ENCODE data around the gene ZBTB43. TPM values are rescaled to one million over a fixed set of nuclear protein-coding genes. Genes with fewer than 3 reads are reported as not detected.

ZBTB43 gene
- total and polyA plus RNA-seq, 4 donors, result 2.6 to 7.1 (median 5.0) TPM

GRCh38 chr9:126839301-126839700, 34.5 kb downstream of the ZBTB43 start:
- DNase-seq (ENCODE audit: low spot score), result no peak
- 93% methylated on average over 8 of the region's 8 CpGs for WGBS
- Histone ChIP-seq H3K36me3 (ENCODE audit: control insufficient read depth in 4 of 4, insufficient read depth in 3 of 4, low read depth in 1 of 4, low read length in 3 of 4) (peaks cover 0 to 22% (median 6%) of the 10 kb centered on the region in 4 donors), H3K27me3 (ENCODE audit: control insufficient read depth in 4 of 4, insufficient read depth in 4 of 4, low read length in 3 of 4) (no peaks in the 10 kb centered on the region), H3K4me3 (ENCODE audit: low read depth in 1 of 3, low read length in 3 of 3) (no peak overlapping the region), H3K9ac (ENCODE audit: low read depth in 1 of 2, low read length in 2 of 2) (no peak overlapping the region), H3K27ac (ENCODE audit: low read depth in 1 of 2, low read length in 2 of 2) (no peak overlapping the region), H3K9me3 (ENCODE audit: control insufficient read depth in 4 of 4, low read length in 3 of 4) (no peaks in the 10 kb centered on the region), H3K4me1 (ENCODE audit: control insufficient read depth in 4 of 4, insufficient read depth in 4 of 4, low read length in 3 of 4) (peaks cover 0 to 3% (median 1%) of the 10 kb centered on the region in 4 donors)
- TF ChIP-seq GABPA (IDR thresholded peaks at IDR 0.05 in 1 of 2, conservative IDR thresholded peaks at IDR 0.05 in 1 of 2) (no peak), MAX (IDR thresholded peaks at IDR 0.05) (no peak), RAD21 (IDR thresholded peaks at IDR 0.05) (no peak), EGR1 (IDR thresholded peaks at IDR 0.05; ENCODE audit: low read depth in 2 of 2) (no peak), ZBTB33 (IDR thresholded peaks at IDR 0.05) (no peak)

- no peak overlapping the region for H3K4me3 ChIP-seq (ENCODE audit: low read depth in 1 of 3, low read length in 3 of 3)
- H3K4me1 ChIP-seq (ENCODE audit: control insufficient read depth in 4 of 4, insufficient read depth in 4 of 4, low read length in 3 of 4), result peaks cover 0 to 3% (median 1%) of the 10 kb centered on the region in 4 donors
- H3K27ac ChIP-seq (ENCODE audit: low read depth in 1 of 2, low read length in 2 of 2), result no peak overlapping the region
- TF ChIP-seq HNF4G (IDR thresholded peaks at IDR 0.05) (no peak), EGR1 (IDR thresholded peaks at IDR 0.05; ENCODE audit: low read depth in 2 of 2) (no peak), YY1 (IDR thresholded peaks at IDR 0.05) (no peak), RAD21 (IDR thresholded peaks at IDR 0.05) (no peak), JUND (IDR thresholded peaks at IDR 0.05) (no peak), ATF3 (IDR thresholded peaks at IDR 0.05) (no peak)
- no peaks in the 10 kb centered on the region for H3K9me3 ChIP-seq (ENCODE audit: control insufficient read depth in 4 of 4, low read length in 3 of 4)
- peaks cover 0 to 13% (median 5%) of the 10 kb centered on the region in 4 donors for H3K36me3 ChIP-seq (ENCODE audit: control insufficient read depth in 4 of 4, insufficient read depth in 3 of 4, low read depth in 1 of 4, low read length in 3 of 4)
- no peaks in the 10 kb centered on the region for H3K27me3 ChIP-seq (ENCODE audit: control insufficient read depth in 4 of 4, insufficient read depth in 4 of 4, low read length in 3 of 4)
- DNase-seq (ENCODE audit: low spot score), result peak; percentile 41
- H3K9ac ChIP-seq (ENCODE audit: low read depth in 1 of 2, low read length in 2 of 2), result no peak overlapping the region
- 92% methylated on average over 13 of the region's 13 CpGs for WGBS
Measured at GRCh38 chr9:126842220-126842842, 37.5 kb downstream of the ZBTB43 start.

- WGBS, result 82% methylated on average over 10 of the region's 10 CpGs
- peaks cover 0 to 2% (median 1%) of the 10 kb centered on the region in 4 donors for H3K4me1 ChIP-seq (ENCODE audit: control insufficient read depth in 4 of 4, insufficient read depth in 4 of 4, low read length in 3 of 4)
- no peaks in the 10 kb centered on the region for H3K9me3 ChIP-seq (ENCODE audit: control insufficient read depth in 4 of 4, low read length in 3 of 4)
- no peak overlapping the region for H3K9ac ChIP-seq (ENCODE audit: low read depth in 1 of 2, low read length in 2 of 2)
- H3K4me3 ChIP-seq (ENCODE audit: low read depth in 1 of 3, low read length in 3 of 3), result no peak overlapping the region
- no peaks in the 10 kb centered on the region for H3K27me3 ChIP-seq (ENCODE audit: control insufficient read depth in 4 of 4, insufficient read depth in 4 of 4, low read length in 3 of 4)
- H3K36me3 ChIP-seq (ENCODE audit: control insufficient read depth in 4 of 4, insufficient read depth in 3 of 4, low read depth in 1 of 4, low read length in 3 of 4), result peaks cover 0 to 11% (median 4%) of the 10 kb centered on the region in 4 donors
- DNase-seq (ENCODE audit: low spot score), result no peak
- no peak overlapping the region for H3K27ac ChIP-seq (ENCODE audit: low read depth in 1 of 2, low read length in 2 of 2)
- TF ChIP-seq YY1 (IDR thresholded peaks at IDR 0.05), result no peak
- TF ChIP-seq JUND (IDR thresholded peaks at IDR 0.05), result no peak
- no peak for TF ChIP-seq ZBTB33 (IDR thresholded peaks at IDR 0.05)
- no peak for TF ChIP-seq MAX (IDR thresholded peaks at IDR 0.05)
- no peak for TF ChIP-seq GABPA (IDR thresholded peaks at IDR 0.05 in 1 of 2, conservative IDR thresholded peaks at IDR 0.05 in 1 of 2)
- TF ChIP-seq ATF3 (IDR thresholded peaks at IDR 0.05), result no peak
- TF ChIP-seq HNF4A (conservative IDR thresholded peaks at IDR 0.05), result no peak
- no peak for TF ChIP-seq TAF1 (conservative IDR thresholded peaks at IDR 0.05)
- no peak for TF ChIP-seq REST (IDR thresholded peaks at IDR 0.05)
- no peak for TF ChIP-seq RXRA (IDR thresholded peaks at IDR 0.05)
- no peak for TF ChIP-seq RAD21 (IDR thresholded peaks at IDR 0.05)
- TF ChIP-seq NR2F2 (IDR thresholded peaks at IDR 0.05), result no peak
- no peak for TF ChIP-seq SP1 (IDR thresholded peaks at IDR 0.05)
- TF ChIP-seq FOXA2 (IDR thresholded peaks at IDR 0.05), result no peak
- TF ChIP-seq EGR1 (IDR thresholded peaks at IDR 0.05; ENCODE audit: low read depth in 2 of 2), result no peak
Measured at GRCh38 chr9:126842977-126843799, 38.3 kb downstream of the ZBTB43 start.
